DMS53 treated with DMSO at 0.1 percent for 48 hours (cell line): Measurements from ENCODE around the gene CASD1.

ENCODE experiments used
- DNase-seq: peaks from one replicate; lab custom pipeline; 2025; ENCODE audit not compliant: unreplicated experiment; lab: John Stamatoyannopoulos, UW

Gene CASD1

DNA sequence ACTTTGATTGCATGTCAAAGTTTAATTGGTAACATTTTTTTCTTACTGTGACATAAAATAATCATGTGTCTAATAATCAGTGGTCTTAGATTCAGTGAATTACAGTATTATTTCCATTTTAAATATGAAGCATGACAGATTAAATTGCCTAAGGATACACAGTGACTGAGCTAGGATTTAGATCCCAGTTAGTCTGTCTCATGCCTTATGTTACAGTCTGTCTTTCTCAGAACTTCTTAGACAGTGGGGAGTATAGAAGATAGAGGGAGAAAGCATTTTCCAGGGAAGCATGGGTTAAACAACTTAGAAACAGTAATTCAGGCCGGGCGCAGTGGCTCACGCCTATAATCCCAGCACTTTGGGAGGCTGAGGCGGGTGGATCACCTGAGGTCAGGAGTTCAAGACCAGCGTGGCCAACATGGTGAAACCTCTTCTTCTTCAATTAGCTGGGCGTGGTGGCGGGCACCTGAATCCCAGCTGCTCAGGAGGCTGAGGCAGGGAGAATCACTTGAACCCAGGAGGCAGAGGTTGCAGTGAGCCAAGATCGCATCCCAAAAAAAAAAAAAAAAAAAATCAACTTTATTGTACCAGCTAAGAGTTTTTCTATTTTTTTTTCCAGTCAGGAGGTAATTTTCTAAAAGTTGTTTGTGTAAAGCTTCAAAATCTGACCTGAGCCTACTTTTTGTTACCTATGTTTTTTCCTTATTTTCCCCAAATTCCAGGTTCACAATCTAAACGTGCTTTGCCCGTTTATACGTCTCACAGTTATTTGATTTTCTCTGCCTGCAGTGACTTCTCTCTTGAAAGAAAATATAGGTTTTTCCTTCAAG lies 3.3 kb downstream of the CASD1 start:
- no peak for DNase-seq

DNA sequence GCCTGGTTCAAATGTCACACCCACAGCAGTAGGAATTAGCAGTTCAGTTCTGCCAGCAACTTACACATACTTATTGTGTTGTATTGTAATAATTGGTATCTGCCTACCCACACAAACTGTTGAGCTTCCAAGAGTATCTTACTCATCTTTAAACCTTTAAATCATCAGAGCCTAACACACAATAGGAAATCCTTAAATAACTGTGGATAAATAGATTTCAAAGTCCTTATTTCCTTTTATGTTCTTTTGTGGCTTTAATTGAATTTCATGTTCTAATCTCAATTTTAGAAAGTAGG lies 3.9 kb downstream of the CASD1 start:
- no peak for DNase-seq

DNA sequence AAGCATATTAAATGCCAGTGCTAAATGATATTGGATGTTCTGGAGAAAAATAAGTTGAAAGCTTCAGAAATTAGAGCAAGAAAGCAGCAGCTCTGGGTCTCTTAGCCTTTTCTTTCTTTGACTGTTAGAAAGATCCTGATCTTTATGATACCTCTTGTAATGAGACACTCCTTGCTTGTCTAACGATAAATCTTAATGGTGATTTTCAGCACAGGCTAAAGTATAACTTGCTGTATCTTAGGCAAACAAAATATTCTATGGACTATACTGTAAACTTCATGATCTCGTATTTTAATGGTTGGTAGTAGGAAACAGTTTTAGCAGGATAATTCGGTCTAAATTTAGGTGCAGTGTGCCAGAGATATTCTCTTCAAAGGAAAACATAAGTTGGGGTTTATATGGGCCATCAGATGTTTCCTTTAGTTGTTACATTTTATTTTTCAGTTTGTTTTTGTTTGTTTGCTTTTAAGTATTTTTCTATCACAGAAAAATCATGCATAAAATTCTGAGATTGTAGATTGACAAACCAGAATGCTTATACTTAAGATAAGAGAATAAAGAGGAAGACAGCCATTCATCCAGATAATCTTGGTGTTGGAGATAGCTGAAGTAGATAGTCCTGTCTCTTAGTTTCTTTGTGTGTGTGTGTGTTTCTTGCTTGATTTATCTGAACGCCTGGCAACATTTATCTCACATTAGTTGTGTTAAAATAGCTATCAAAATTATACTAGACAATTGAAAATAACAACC lies 4.7 kb downstream of the CASD1 start:
- no peak for DNase-seq

DNA sequence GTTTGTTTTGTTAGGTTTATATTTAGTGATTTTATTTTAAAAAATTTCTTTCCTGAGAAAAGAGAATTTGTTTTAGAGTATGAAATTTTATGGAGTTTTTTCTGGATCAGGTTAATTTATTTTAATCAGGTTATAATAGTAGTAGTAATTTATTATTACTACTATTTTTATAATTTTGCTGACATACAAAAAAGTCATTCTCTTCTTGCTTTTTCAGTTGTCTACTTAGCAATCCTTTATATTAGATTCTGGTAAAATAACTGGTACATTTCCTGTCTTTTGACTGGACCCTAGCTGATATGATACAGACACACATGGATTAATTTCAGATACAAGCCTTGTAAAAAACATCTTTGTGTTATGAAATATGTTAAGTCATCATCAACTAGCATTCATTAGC lies 5.3 kb downstream of the CASD1 start:
- DNase-seq: no peak

DNA sequence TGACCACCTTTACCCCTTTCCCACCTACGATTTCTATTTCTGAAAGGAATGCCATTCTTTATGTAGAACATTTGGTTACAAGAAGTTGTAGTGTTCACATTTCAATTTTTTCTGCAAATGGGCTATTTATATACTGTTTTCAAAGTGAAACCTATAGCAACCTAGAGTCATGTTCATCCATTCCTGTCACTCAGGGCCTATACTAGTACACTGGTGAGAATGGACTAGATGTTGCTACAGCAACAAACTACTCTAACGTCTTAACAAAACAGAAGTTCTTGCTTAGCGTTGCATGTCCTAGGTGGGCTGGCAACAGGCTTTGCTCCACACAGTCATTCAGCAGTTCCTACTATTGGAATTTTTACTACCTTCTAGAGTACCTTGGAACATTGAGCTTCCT lies 16.3 kb downstream of the CASD1 start:
- no peak for DNase-seq

DNA sequence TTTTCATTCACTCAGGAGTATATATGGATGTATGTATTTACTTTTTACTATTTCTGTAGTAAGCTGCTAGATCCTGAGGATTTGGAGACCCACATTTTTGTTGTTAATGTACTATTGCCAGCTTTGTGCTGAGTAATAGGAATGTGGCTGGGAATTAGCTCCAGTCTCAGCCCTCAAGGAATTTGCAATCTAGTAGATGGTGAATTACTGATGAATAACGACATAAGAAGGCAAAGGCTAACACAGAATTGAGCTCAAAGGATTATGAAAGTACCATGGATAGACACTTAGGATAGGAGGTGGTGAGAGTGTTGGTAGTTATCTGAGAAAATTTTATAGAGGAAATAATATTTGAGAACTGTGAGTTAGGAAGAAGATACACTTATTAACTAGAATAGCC lies 19.9 kb downstream of the CASD1 start:
- no peak for DNase-seq

DNA sequence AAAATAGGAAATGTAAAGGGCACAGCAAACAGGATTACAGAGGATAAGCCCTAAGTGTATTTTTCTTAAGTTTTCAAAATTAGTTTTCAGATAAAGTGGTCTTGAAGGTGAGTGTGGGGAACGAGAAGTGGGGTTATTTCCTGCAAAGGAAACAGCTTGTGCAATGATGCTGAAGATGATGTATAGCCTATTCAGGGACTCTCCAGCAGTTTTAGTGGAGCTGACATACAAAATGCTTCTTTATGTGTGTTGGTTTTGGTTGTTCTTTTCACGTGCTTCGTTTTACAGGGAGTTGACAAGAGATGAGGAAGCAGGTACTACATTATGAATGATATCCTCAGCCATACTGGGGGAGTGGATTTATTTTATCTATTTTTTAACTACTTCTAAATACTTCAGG lies 20.5 kb downstream of the CASD1 start:
- no peak for DNase-seq

DNA sequence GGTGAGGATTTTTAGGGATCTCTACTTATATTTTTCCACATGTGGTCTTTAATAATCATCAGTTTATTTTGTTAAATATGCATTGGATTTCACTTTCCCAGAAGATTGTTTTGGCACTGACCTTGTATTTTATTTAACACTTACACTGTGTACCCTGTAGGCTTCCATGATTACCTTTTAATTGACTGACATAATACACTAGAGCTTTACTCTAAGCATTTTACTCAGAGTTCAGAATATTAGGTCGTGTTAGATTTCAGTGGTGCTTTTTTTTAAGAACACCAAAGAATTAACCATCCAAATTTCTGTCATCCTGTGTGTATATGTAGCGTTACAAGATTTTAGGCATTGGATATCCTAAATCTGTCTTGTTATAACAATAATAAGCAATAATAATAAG lies 23.1 kb downstream of the CASD1 start:
- DNase-seq: no peak

DNA sequence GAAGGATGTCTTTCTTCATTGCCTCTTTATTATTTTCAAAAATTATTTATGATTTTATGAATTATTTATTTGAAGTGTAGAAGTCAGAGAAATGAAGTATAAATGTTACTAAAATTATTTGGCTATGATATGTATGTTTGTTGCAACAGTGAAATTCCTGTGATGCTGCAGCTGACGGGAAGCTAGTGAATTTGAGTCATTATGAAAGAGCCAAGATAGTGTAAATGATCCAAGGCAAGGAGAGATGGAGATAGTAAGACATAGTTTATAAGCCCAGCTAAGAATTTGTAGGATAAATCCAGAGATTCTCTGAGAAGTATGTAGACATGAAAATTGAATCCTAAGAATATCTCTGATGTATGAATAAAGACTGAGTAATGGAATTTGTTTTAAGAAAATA lies 30.8 kb downstream of the CASD1 start:
- DNase-seq: no peak

DNA sequence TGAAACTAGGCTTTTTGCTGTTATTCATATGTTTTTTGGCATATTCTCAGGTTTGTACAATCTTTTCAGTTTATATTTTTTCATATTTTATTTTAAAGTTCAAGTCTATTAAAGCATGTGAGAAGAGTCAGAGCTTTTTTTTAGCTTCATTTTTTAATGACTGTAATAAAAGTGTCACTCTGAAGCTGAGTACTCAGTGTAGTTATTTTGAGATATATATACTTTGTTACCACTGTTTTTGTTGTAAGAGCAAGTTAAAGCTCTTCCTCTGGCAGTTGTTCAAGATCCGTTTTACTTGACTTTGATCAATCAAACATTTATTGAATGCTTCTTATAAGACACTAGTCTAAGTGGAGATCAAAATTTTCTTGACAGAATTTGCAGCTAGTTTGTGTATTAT lies 37.5 kb downstream of the CASD1 start:
- DNase-seq: no peak

DNA sequence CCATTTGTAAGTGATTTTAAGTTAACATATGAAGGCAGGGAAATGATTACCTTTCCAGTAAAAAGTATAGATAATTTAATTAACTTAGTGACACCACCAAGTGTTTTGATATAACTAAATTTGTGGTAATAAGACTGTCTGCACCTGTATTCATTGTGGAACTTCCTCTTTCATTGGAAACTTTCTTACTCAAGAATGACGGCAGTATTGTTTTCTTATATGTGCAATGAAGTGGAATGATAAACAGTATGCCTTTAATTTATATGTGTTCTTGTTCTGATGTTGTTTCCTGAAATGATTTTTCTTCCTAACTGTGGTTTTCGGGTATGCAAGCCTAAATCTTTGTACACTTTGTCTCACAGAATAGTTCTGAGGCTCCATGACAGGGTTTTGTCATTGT lies 46.4 kb downstream of the CASD1 start:
- no peak for DNase-seq

DNA sequence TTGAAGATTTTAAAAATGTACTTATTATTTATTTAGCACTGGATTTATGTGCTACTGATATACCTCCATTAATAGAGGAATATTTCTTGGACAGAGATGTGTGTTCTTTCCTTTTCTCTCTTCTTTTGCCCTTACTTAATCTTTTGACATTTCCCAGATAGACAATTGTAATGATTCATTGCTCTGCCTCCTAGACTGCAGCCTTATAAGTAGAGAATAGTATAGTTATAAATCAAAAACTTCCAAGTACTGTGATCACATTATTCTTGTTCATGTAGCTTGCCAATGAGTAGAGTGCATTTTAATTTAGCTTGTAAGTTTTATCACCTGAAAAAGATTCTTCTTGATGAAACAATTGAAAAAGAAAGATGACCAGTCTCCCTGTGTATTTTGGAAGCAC lies 47.6 kb downstream of the CASD1 start:
- no peak for DNase-seq

DNA sequence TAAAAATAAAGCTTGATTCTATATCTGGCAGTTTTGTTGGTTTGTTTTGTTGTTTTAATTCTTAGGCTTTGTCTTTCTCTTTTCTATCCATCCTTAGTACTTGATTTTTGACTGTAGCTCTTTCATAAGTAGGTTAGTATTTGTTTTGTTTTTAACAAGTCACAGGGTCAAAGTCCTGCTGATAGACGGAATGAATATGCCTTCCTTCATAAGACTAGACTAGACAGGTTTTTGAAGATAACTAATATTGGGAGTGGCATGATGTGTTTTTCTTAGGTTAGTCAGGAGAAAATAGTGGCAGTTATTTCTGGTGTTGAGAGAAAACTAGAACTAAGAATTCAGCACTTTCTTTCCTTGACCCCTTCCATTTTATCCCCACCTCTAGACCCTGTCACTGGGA lies 50.4 kb downstream of the CASD1 start:
- DNase-seq: no peak

DNA sequence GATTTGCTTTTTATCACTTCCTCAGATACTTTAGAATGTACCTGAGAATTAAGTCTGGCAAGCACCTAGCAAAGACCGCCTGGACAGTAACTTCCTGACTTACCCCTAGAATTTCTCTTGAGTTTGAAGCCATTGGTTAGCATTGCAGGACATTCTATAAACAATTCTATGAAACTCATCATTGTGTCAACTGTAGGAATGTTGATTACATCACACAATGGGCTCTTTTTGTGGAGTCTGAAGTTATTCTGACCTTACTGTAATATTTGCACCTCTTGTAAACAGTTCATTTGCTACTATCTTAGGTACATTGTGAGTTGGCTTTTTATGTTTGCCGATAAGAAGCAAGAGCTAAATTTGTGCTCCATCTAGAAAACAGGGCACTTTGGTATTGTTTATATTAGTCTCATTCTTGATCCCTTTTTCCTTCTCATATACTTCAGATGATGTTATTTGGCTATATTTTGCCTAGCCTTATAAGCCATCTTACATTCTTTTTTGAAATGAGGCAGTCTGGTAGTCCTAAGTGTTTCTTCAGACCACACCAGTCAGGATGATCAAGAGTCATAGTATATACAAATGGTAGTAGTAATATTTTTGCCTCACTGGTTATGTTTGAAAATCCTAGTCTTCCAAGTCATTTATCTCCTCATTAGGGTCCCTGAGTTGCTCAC lies 52.4 kb downstream of the CASD1 start:
- no peak for DNase-seq

DNA sequence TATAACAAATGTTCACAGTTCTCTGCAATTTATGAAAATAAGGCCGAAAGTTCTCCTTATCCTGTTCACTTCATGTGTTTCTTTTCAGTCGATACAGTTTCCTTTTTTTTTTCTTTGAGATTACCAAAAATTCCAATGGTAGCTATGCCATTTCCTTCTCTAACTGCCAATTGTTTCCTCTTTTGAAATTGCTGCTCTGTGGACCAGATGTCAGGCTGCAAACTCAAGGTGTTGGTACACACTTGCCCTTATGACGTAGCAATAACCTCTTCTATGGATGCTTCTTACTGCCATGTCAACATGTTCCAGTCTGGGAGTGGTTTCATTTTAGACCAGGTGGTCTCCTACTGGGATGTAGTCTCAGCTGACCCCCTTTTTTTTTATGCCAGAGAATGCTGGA lies 52.9 kb downstream of the CASD1 start:
- DNase-seq: no peak

DNA sequence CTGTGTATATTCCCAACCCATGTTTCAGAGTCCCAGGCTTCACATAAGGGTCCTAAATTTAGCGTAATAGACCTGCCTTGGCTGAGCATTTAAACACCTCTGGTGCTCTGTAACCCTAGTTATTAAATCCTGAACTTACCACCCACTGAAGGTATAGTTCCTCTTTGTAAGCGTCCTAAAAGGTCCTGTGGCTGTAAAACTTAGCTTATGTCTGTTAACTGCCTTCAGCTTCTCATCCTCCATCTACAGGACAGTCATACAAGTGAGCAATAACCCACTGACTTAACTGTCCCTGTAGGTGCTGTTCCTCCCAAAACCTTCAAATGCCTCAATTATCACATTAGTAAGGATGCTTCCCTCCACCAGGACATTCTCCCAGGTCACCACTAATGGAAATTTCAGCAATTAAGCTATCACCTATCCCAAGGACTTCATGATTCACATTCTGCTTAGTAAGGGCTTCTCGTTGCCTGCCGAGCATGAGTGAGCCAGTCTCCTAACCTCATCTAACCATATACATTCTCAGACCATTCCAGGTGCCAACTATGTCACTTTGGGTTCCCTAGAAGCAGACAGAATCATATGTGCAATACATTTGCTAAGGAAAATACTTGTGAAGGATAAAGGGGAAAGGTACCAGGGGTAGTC lies 55.8 kb downstream of the CASD1 start:
- DNase-seq: no peak

DNA sequence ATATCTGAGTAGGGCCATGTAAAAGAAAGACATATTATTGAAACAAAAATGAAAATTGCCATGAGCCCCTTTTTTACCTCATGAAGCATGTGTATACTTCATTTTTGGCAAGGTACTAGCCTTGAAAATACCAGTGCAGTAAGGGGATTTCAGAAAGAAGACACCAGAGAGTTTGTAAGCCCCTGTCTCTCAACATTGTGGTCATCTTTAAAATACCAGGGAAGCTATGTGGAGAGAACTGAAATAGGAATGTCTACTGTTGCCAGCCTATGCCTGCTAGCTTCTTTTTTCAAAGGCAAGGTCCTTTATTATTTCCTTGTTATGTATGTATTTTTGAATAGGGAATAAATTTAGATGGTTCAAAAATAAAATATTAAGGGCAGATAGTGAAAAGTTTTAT lies 57.8 kb downstream of the CASD1 start:
- no peak for DNase-seq

DNA sequence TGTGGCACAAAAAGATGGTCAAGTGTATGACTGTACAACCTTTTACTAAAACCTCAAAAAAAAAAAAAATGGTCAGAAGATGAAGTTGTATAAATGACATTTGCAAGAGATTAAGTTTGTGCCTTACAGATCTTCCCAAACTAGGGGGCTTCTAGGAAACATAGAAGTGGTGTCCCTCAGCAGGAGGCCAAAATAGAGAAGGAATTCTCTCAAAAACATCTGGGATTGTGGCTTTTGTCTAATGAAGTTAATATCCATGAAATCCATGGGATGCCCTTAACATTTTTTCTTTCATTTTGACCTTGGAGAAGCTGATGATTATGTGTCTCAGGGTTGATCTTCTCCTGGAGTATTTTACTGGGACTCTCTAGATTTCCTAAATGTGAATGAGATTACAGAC lies 62.2 kb downstream of the CASD1 start:
- no peak for DNase-seq

DNA sequence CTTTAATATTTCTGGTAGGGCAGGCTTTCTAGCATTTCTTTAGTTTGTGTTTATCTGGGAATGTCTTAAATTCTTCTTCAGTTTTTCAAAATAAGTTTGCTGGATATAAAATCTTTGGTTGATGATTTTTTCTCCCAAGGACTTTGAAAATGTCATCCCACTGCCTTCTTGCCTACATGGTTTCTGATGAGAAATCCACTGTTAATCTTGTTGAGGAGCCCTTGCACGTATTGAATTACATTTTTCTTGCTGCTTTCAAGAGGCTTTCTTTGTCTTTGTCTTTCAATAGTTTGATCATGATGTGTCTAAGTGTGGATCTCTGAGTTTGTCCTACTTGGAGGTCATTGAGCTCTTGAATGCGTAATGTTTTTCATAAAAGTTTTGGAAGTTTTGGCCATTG lies 66.0 kb downstream of the CASD1 start:
- no peak for DNase-seq

DNA sequence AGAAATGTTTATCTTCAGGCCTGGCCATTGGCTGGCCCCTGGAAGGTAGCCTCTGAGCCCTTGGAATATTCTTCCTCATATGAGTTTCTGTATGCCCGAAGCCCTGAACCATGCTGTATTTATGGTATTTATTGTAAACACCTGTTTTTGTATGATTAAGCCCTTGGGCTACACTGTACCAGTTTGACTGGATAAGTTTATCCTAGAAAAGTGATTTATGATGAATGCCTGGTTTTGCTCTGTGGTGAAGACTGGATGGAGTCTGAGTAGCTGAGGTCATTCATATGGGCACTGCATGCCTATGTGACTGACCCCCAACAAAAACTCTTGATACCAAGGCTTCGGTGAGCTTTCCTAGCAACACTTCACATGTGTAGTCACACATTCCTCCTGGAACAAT lies 66.7 kb downstream of the CASD1 start:
- no peak for DNase-seq

DNA sequence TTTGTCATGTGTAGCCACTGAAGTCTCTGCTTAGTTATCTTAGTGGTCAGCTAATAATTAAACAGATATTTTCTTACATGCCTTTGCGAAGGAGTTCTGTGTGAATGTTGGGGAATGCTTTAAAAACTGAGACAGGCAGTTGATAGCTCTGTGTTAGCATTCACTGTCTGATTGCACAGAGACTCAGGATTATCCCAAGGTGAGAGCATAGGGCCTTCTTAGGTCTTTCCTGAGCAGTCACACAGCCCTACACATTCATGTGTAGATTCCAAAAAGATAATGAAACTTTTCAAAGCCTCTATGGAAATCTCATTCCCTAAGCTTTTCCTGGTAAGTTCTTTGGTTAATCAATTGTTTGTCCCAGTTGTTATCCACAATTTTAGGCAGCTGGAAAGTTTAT lies 67.7 kb downstream of the CASD1 start:
- no peak for DNase-seq

DNA sequence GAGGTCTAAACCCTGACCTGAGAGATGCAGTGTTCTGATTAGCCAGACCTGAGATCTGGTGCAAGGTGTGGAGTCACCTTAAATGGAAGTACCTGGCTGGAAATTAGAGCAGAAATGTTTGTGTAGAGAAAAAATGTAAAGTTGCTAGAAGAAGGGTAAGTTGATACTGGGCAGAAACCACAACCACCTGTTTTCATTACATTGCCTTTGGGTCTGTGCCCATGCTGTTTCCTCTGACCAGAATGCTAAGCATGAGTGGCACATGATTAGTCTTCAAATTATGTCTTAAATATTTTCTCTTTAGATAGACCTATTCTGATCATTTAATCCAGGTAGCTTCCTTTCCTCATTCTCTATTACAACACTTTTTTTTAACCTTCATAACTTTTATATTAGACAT lies 69.0 kb downstream of the CASD1 start:
- DNase-seq: no peak
